IPS DF 4.7 (cell line): ENCODE data around the gene RHD.
"Not testable (repeated sequence)": the region's sequence is repeated elsewhere in the genome, so short reads cannot be mapped to it uniquely, and the experiment has no call there.

ENCODE experiments used
- DNase-seq: peaks from one replicate; pipeline ENCODE4 v3.0.0-alpha.2; 2013; ENCODE audit warnings: low spot score; ENCODE audit errors: extremely low read depth

The RHD gene

DNA sequence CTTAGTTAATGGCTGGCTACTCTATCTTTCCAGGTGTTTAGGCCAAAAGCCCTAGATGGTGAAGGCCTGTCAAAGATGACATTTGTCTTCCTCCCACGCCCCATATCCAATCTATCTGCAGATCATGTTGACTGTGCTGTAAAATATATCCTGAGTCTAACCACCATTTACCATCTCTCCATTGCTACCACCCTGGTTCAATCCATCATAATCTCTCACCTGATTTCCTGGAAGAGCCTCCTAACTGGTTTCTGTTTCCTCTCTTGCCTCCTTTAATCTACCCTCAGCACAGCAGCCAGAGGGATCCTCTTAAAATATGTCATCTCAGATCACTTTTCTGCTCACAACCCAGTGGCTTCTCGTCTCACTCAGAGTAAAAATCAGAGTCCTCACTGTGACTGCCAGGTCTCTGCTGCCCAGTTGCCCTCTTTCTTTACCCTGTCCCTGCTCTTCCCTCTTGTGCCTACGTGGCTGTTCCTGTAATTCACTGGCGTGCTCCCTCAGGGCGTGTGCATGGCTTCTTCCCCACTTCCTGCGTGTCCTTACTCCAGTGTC, 83.6 kb downstream of the RHD start:
- no peak for DNase-seq

- DNase-seq = no peak
These were observed 84.1 kb downstream of the RHD start for GRCh38 chr1:25356441-25356840.

DNA sequence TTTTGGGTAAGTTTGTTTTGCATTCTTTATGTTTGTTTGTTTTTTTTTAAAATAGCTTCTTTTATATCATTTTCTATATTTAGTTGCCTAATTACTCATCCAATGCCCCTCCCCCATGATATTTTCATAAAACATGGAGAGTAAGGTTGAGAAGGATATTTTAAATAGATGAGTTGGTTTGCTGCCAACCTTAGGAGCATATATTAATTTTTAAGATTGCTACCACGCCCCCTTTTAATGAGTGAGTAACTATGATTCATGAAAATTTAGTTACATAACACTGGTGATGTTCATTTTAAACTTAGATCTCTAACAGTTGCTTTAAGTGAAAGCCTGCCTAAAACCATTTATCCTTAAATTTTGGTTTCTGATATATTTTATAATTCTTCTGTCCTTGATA, 84.5 kb downstream of the RHD start:
- no peak for DNase-seq

GRCh38 chr1:25360596-25361581, 88.6 kb downstream of the RHD start:
- no peak for DNase-seq

DNA sequence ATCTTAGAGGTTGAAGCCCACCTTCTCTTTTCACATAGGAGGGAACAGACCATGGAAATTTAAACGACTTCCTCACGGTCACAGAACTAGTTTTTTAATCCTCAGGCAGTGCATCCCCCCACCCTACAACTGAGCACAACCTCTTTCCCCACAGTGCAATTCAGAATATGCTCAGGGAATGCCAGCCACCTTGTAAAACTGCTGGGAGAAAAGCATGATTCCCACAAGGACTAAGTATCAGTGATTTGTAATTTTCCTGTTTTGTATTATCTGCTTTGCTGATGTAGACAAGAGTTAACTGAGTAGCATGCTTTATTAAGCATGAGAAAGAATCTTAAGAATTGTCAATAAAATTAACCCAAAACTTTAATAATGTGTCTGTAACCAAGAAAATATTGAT, 89.6 kb downstream of the RHD start:
- DNase-seq = no peak

- DNase-seq = not testable (repeated sequence)
These were observed 90.6 kb downstream of the RHD start for GRCh38 chr1:25362634-25363559.

- DNase-seq = no peak
These were observed 96.9 kb downstream of the RHD start for GRCh38 chr1:25369241-25369640.

DNA sequence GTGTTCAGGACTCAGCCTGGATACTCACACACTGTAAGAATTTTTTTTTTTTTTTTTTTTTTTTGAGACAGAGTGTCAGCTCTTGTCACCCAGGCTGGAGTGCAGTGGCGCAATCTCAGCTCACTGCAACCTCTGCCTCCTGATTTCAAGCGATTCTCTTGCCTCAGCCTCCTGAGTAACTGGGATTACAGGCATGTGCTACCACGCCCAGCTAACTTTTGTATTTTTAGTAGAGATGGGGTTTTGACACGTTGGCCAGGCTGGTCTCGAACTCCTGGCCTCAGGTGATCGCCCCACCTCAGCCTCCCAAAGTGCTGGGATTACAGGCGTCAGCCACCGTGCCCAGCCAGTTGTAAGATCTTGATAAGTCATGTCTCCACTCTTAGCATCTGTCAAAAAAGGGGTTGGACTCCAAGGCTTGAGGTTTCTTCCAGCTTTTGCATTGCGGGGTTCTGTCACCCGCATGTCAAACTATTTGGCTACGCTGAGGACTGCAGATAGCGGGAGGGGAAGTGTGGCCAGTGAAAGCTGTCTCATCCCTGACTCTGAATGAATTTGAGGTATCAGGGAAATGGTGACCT, 97.5 kb downstream of the RHD start:
- not testable (repeated sequence) for DNase-seq

DNA sequence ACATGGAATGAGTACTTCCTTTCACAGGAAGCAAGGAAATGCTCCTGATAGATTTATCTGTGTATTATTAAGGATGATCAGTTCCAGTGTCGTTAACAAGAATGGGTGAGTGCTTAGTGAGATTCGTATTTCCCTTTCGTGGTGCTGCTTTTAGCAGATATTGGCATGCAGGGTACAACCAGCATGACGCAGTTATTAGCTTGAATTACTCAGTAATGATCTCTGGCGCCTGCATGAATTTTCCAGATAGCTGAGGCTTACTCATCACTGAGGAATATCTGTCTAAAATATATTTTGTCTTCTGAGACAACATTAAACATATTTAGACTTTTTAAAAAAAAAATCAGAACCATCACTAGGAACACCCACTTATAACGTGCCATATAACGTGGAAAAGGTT, 99.4 kb downstream of the RHD start:
- not testable (repeated sequence) for DNase-seq

DNA sequence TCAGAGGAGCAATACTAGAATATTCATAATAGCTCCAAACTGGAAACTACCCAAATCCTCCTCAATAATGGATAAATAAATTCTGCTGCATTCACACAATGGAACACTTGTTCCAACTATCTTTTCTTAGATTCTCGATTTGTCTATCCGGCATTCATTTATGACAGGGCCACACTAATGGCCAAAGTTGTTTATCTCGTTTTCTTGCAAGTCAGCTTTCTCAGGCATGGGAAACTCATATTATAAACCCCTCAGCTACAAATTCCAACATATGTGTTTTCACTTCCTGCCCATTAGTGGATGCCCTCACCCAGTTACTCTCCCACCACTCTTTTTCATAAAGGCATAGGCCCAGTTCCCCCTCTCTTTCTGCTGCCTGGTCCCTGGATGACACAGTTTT, 106.1 kb downstream of the RHD start:
- not testable (repeated sequence) for DNase-seq
